Activated CD8-positive, alpha-beta memory T cell treated with anti-CD3 and anti-CD28 coated beads, Interleukin-2, amount 50 U/mL, for 24 hours (primary cell): ENCODE measurements around the gene COLQ.

Source experiments
- DNase-seq: peaks from one replicate; pipeline ENCODE4 v3.0.0-alpha.2; 2020; ENCODE audit errors: extremely low read depth

COLQ gene

GRCh38 chr3:15455756-15456155 is 65.8 kb downstream of the COLQ start:
- DNase-seq: no peak

GRCh38 chr3:15454965-15455364 is 66.5 kb downstream of the COLQ start:
- no peak for DNase-seq

- no peak for DNase-seq
Observed at GRCh38 chr3:15453991-15454625, 67.4 kb downstream of the COLQ start.

- no peak for DNase-seq
Observed at GRCh38 chr3:15453501-15453900, 68.0 kb downstream of the COLQ start.

DNA sequence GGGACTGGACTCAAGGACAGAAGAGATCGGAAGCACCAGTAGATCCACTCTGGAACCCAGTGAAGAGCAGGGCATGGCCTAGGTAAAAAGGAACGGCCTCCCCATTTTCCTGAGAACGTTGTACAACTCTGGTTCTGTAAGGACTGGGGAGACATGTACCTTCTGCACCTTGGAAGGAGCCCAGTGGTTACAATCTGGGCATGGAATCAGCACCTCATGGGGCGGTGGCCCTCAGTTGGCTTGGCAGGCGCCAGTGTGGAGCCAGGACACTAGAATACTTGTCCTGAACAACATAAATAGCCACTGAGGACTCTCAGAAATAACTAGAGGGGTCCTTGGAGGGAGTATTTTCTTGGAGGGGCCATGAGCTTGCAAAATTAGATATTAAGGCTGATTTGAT is 68.5 kb downstream of the COLQ start:
- DNase-seq: no peak

DNA sequence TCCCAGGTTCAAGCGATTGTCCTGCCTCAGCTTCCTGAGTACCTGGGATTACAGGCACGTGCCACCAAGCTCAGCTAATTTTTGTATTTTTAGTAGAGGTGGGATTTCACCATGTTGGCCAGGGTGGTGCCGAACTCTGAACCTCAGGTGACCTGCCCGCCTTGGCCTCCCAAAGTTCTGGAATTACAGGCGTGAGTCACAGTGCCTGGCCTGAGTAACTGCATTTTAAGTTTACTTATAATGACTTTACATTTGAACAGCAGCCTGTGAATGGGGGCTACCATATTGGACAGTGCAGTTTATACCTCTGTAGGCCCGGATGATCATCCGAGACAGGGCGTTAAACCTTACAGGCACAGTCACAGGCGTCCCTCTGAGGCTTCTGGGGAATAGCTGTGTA is 69.3 kb downstream of the COLQ start:
- no peak for DNase-seq

DNA sequence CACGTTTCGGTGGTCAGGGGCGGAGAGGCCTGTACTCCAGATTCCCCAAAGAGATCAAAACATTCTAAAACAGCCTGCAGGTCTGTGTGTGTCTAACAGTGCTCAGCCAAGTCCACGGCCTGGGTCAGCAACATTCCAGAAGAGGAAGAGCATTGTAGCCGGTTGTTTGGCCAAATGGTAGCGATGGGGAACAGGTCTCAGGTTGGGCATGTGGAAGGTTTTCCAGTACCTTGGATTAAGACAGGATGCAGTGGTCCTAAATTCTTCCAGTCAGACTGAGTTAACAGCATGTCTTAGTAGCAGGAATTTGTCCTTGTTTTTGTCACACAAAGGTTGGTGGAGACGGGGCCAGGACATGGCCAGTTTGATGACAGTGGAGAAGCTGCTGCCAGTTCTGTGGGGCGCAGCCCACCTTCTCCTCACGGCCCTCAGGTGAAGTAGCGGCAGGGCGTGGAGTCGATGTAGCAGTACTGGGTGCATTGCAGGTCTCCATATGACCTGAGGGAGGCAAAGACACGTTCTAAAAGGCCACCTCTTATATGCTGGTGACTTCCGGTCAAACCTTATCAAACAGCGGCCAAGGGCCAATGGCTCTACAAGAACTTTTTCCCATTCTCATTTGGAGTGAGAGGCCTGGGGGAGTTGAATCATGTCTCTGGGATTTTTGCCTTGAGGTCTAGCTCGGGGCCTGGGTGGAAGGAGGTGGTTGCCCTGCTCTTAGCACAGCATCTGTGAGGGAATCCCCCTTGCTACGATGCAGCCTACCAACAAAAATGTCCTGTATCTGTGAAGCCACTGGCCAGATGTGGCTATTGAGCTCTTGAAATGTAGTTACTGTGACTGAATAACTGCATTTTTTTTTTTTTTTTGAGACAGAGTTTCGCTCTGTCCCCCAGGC is 70.0 kb downstream of the COLQ start:
- DNase-seq: no peak

DNA sequence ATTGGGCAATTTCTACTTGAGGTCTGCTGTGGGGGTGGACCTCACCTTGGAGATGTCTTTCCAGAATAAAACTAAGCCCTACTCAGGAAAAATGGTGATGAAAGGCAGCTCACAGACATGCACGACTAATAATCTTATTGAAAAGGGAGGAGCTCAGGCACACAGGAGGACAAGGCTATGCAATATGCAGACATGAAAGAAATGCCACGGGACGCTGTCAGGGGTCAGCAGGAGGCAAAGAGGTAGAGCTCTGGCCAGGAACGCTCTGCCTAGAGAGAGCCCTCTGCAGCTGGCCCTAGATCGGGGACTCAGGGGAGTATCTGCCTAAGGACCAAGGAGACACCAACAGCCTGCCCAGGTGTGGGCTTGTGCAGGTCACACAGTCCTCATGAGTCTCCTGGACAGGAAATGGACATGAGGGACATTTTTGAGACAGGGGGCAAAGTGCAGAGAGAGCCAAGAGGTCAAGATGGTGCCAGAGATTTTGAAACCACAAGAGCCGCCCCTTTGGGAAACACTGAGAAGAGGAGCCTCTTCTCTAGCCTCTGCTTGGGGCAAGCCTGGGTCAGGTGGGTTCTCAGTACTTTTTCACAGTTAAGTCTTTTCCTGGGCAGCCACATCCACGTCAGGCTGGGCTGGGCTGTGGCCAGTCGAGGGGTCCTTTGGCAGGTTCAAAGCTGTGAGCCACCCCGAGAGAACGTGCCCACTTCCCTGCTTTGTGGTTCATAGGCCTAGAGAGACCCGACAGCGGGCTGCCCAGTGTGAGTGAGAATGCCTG is 70.9 kb downstream of the COLQ start:
- no peak for DNase-seq

DNA sequence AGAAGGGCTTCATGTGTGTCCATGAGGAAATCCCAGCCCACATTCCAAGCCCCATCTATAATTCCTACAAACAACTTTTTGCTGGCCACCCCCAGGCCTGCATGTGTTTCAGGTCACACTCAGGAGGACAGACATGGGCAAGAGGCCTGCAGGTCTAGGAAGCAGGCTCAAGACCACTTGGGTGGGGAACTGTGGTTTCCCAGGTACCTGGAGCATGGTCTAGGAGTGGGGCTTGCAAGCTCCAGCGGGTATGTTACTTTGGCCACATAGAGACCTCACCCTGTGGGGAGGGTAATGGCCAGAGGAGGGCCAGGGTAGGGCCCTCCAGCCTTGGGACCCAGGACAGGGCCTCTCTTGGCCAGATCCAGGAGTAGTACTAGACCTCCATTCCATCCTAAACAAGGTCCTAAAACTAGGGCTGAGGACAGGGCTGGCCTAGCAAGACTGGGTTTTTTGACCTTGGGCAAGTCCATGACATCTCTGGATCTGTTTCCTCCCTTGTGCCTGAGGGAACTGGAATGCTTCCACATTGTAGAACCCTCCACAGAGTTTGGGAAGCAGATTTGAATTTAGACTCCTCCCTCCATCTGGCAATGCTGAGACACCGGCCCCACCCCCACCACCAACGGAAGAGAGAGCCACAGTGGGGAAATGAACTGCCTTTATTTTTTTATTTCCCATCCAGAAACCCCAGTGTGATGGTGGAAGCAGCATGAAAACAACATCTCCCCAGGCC is 71.8 kb downstream of the COLQ start:
- DNase-seq: no peak

- no peak for DNase-seq
Observed at GRCh38 chr3:15443826-15444524, 77.5 kb downstream of the COLQ start.

DNA sequence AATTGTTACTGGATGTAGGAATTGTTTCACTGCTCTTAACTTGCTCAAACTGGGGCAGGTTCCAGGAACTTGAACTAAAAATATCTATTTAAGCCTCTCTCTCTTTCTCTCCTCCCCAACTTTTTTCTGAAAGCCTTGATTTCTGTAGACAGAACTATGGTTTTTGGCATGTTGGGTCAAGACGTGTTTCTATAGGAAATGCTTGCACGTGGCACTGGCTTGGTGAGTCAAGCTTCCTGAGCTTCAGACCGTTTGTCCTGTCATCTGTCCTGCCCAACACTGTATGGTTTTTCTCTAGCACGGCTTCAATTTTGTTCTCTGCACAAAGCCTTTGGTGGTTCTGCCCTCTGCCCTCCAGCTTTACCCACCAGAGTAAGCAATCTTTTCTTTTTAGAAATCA is 80.6 kb downstream of the COLQ start:
- no peak for DNase-seq

- DNase-seq: no peak
Observed at GRCh38 chr3:15439476-15439875, 82.0 kb downstream of the COLQ start.

- DNase-seq: no peak
Observed at GRCh38 chr3:15438983-15439382, 82.5 kb downstream of the COLQ start.

- DNase-seq: no peak
Observed at GRCh38 chr3:15436246-15436645, 85.3 kb downstream of the COLQ start.

DNA sequence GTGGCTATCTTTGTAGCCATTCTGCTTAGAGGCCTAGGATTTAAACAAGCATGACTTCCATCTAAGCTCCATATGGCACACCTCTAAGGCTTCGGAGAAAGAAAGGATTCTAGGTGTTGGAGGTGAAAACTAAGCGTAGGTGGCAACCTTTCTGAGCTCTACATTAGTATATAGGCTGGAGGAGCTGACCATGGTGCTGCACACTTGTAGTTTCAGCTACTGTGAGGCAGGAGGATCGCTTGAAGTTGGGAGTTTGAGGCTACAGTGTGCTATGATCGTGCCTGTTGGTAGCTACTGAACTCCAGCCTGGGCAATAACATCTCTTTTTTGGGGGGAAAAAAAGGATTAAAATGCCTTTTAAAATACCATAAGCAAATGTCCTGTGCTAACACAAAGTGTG is 86.8 kb downstream of the COLQ start:
- no peak for DNase-seq

GRCh38 chr3:15433531-15433930 is 88.0 kb downstream of the COLQ start:
- no peak for DNase-seq

- DNase-seq: no peak
Observed at GRCh38 chr3:15431256-15431837, 90.2 kb downstream of the COLQ start.

DNA sequence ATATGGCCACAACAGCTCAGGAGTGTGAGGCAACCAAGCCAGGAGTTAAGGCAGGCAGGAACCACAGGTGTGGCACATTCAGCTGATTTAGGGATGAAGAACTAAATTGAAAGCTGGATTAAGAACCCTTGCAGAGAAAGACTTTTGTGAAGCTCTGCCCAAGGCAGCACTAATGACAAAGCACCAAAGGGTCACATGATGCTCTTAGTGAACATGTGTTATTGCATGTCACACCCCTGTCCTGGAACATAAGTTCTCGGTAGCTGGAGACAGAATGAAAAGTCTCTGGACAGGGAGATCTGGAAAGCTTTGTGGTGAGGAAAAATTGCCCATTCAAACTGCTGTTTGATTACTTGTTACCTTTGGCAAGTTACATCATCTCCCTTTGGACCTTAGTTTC is 90.9 kb downstream of the COLQ start:
- no peak for DNase-seq

GRCh38 chr3:15429080-15429479 is 92.4 kb downstream of the COLQ start:
- DNase-seq: no peak

DNA sequence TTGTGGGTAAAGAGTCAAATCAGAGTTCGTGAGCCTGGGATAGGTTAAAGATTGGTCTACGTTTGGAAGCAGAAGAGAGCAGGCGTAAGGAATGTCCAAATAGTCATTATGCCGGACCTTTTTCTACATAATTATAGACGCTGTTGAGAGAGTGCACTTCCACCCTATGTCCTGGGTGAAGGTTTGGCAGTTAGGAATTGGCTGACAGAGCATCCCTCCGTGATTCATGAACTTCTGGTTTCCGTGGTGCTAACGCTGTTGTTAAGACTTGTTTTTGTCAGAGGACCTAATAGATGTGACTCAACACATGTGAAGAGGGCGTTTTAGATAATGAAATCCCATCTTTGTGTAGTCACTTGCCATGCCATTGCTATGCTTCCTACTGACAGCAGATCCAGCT is 93.0 kb downstream of the COLQ start:
- no peak for DNase-seq

DNA sequence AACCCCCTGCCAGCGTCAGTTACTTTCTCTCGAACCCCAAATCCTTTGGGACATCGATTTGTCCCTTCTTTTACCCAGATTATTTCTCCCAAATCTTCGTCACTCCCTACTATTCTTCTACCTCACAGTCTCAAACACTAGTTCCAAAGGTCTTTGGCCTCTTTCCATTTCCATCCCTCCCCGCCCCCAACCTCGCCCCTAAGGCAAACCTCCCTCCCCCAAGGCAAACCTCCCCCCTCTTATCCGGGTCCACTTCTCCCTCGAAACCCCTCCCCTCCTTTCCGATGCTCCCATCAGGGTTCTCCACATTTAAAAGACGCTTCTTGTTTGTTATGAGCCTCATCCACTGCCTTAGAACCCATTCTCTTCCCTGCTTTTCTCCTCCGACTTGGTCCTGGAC is 93.5 kb downstream of the COLQ start:
- no peak for DNase-seq
